Activated naive CD8-positive, alpha-beta T cell (primary cell): ENCODE measurements around the gene ADGRD2.

Source experiments
- H3K27ac Mint-ChIP-seq: one replicate; pipeline ENCODE4 v1.8.0; 2021; ENCODE audit warnings: mixed read lengths
- H3K27me3 Mint-ChIP-seq: one replicate; pipeline ENCODE4 v1.8.0; 2021; ENCODE audit warnings: mixed read lengths
- H3K36me3 Mint-ChIP-seq: one replicate; pipeline ENCODE4 v1.8.0; 2021; ENCODE audit warnings: mixed read lengths
- H3K4me1 Mint-ChIP-seq: one replicate; pipeline ENCODE4 v1.8.0; 2021; ENCODE audit warnings: low read depth, mixed read lengths
- H3K4me3 Mint-ChIP-seq: one replicate; pipeline ENCODE4 v1.8.0; 2021; ENCODE audit warnings: mild to moderate bottlenecking, mixed read lengths
- H3K9me3 Mint-ChIP-seq: one replicate; pipeline ENCODE4 v1.8.0; 2021; ENCODE audit warnings: low read depth, mixed read lengths

Gene ADGRD2

DNA sequence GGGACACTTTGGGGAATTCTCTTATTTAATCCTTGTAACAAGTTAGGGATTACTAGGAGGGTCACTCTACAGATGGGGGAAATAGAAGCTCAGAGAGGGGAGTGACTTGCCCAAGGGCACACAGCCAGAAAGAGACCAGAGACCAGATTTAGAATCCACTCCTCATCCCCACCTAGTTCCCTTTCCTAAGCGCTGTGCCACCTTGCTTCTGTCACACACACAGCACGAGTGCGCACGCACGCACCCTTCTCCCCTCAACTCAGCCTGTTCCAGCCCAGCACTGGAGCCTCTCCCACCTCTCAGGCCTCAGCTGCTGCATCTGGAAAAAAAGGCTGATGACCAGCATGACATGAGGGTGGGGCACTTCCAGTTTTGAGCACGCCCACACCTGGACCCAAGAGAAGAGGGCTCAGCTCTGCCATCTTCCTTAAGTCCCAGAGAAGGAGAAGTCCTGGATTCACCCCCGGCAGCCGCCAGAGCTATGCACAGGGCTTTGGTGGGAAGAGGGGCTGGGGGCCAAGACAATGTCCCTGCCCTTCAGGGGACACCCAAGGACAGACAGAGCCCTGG is 38.5 kb downstream of the ADGRD2 start:
- Mint-ChIP-seq H3K9me3 (no peaks in the 10 kb centered on the region), H3K27me3 (no peaks in the 10 kb centered on the region), H3K4me1 (no peaks in the 10 kb centered on the region), H3K27ac (no peak overlapping the region), H3K36me3 (no peaks in the 10 kb centered on the region), H3K4me3 (no peak overlapping the region)

- H3K4me3 Mint-ChIP-seq: no peak overlapping the region
- no peak overlapping the region for H3K27ac Mint-ChIP-seq
Observed at GRCh38 chr9:124489222-124489621, 39.0 kb downstream of the ADGRD2 start.

GRCh38 chr9:124490004-124490403 is 39.8 kb downstream of the ADGRD2 start:
- no peak overlapping the region for H3K4me3 Mint-ChIP-seq
- H3K9me3 Mint-ChIP-seq: no peaks in the 10 kb centered on the region
- peaks cover 3% of the 10 kb centered on the region for H3K4me1 Mint-ChIP-seq
- H3K27ac Mint-ChIP-seq: no peak overlapping the region
- no peaks in the 10 kb centered on the region for H3K36me3 Mint-ChIP-seq
- no peaks in the 10 kb centered on the region for H3K27me3 Mint-ChIP-seq

More at GRCh38 chr9:124489222-124489621, 39.0 kb downstream of the ADGRD2 start:
- no peaks in the 10 kb centered on the region for H3K27me3 Mint-ChIP-seq
- no peaks in the 10 kb centered on the region for H3K36me3 Mint-ChIP-seq
- no peaks in the 10 kb centered on the region for H3K9me3 Mint-ChIP-seq
- peaks cover 1% of the 10 kb centered on the region for H3K4me1 Mint-ChIP-seq

DNA sequence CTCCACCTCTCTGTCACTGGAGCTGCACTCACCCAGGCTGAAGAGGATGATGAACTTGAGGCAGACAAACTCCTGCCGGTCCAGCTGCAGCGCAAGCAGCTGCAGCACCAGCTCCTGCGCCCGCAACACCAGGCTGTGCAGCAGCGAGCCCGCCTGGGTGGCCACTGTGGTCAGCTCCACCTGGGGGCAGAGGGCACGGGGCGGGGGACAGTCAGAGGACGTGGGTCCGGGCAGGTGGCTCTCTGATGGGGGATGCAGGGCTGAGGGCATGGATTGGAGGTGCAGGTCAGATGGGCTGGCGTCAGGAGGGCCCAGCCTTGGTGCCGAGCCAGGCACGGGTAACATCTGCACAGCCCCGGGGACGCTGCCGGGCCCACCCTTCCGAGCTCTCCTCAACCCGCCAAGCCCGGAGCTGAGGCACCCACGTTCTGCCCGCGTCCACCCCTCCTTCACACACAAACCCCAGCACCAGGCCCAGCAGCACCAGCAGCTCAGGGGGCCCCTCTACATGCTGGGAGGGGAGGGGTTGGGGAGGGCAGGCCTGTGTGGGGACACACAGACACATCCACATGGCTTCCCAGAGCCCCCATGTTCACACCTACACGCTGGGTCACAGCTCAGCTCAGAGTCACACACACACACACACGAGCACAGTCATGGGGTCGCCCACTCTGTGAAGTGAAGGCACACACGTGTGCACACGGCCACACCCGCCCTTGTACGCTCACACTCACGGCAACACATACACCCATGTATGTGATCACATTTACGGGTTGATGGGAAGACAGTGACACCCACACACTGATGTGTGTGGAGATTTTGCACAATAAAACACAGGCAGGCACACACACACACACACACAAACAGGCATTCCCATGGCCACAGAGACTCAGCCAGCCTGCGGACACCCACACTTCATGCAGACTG is 41.1 kb downstream of the ADGRD2 start:
- H3K4me1 Mint-ChIP-seq: peaks cover 12% of the 10 kb centered on the region
- no peak overlapping the region for H3K27ac Mint-ChIP-seq
- H3K36me3 Mint-ChIP-seq: no peaks in the 10 kb centered on the region
- no peaks in the 10 kb centered on the region for H3K9me3 Mint-ChIP-seq
- H3K4me3 Mint-ChIP-seq: no peak overlapping the region
- no peaks in the 10 kb centered on the region for H3K27me3 Mint-ChIP-seq

GRCh38 chr9:124492818-124493217 is 42.6 kb downstream of the ADGRD2 start:
- Mint-ChIP-seq H3K27me3 (no peaks in the 10 kb centered on the region), H3K4me1 (peaks cover 22% of the 10 kb centered on the region), H3K27ac (no peak overlapping the region), H3K9me3 (no peaks in the 10 kb centered on the region), H3K4me3 (no peak overlapping the region), H3K36me3 (no peaks in the 10 kb centered on the region)

GRCh38 chr9:124493218-124493617 is 43.0 kb downstream of the ADGRD2 start:
- no peak overlapping the region for H3K4me3 Mint-ChIP-seq
- peaks cover 24% of the 10 kb centered on the region for H3K4me1 Mint-ChIP-seq
- H3K9me3 Mint-ChIP-seq: no peaks in the 10 kb centered on the region
- H3K27me3 Mint-ChIP-seq: no peaks in the 10 kb centered on the region
- no peak overlapping the region for H3K27ac Mint-ChIP-seq
- no peaks in the 10 kb centered on the region for H3K36me3 Mint-ChIP-seq

DNA sequence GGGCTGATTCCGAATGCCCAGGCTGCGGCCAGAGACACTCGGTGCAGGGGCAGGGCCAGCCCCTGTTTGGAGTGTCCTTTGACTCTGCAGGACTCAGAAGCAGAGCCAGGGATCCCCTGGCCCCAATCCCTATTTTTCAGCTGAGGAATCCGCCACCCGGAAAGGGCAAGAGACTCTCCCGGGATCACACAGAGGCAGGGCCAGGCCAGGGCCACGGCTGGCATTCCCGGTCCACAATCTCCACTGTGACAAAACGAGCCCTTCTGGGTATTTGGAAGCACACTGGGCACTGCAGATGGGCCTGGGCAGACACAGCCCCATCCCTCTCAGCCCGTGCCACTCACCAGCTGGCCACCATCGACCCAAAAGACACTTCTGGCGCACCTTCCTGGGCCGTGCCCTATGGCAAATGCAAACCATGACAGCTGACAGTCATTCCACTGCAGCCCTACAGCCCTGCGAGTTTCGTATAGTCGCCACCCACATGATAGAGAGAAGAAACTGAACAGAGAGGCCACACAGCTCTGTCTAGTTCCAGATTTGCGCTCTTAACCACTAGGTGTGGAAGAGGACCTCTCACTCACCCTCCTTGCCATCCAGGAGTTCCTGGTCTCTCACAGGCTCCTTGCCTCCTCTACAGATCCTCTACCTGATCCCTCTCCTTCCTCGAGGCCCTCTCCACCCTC is 43.7 kb downstream of the ADGRD2 start:
- no peaks in the 10 kb centered on the region for H3K36me3 Mint-ChIP-seq
- peaks cover 24% of the 10 kb centered on the region for H3K4me1 Mint-ChIP-seq
- no peaks in the 10 kb centered on the region for H3K9me3 Mint-ChIP-seq
- H3K4me3 Mint-ChIP-seq: no peak overlapping the region
- H3K27ac Mint-ChIP-seq: no peak overlapping the region
- no peaks in the 10 kb centered on the region for H3K27me3 Mint-ChIP-seq

DNA sequence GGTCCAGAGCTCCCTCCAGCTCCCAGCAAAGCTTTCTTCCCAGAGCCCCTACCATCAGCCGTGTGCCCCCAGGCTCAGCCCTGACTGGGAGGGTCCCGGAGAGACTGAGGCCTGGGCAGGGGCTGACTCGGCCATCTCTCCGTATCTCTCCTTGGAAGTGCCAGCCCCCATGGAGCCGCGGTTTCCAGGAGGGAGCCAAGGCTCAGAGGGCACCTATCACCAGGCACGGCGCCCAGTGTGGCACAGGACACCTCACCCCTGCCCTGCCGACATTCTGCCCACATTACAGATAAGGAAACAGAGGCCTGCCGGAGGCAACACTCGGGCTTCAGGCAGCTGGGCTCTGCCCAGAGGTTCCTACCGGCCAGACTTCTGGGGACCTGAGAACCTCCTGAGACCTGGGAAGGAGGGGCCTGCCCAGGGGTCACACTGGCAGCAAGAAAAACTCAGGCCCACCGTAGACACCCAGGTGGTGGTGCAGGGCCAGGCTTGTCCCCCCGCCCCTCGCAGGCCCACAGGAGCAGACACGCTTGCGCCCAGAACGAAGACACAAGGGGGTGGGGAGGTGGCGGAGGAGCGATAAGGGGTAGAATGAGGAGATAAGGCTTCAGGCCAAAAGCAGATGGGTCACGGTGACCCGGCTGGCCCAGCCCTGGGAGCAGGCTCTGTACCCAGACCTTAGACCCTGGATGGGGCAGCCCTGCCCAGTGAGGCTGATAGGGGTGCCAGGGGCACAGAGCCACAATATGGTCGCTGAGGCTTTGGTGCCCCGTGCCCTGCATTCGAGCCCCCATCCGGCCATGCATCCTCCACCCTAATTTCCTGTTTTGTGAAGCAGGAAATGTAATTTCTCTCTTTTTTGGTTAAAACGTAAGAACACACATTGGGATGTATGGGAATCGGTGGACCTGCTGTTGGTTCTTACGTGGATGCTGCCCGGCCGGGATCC is 45.1 kb downstream of the ADGRD2 start:
- H3K36me3 Mint-ChIP-seq: no peaks in the 10 kb centered on the region
- peaks cover 26% of the 10 kb centered on the region for H3K4me1 Mint-ChIP-seq
- H3K27me3 Mint-ChIP-seq: no peaks in the 10 kb centered on the region
- H3K9me3 Mint-ChIP-seq: no peaks in the 10 kb centered on the region
- H3K4me3 Mint-ChIP-seq: peak overlapping the region; percentile 68
- peak overlapping the region; percentile 50 for H3K27ac Mint-ChIP-seq

GRCh38 chr9:124496075-124496449 is 45.8 kb downstream of the ADGRD2 start:
- no peaks in the 10 kb centered on the region for H3K9me3 Mint-ChIP-seq
- no peaks in the 10 kb centered on the region for H3K36me3 Mint-ChIP-seq
- H3K4me1 Mint-ChIP-seq: peaks cover 27% of the 10 kb centered on the region
- peak overlapping the region; percentile 50 for H3K27ac Mint-ChIP-seq
- H3K4me3 Mint-ChIP-seq: peak overlapping the region; percentile 68
- H3K27me3 Mint-ChIP-seq: peaks cover 2% of the 10 kb centered on the region

DNA sequence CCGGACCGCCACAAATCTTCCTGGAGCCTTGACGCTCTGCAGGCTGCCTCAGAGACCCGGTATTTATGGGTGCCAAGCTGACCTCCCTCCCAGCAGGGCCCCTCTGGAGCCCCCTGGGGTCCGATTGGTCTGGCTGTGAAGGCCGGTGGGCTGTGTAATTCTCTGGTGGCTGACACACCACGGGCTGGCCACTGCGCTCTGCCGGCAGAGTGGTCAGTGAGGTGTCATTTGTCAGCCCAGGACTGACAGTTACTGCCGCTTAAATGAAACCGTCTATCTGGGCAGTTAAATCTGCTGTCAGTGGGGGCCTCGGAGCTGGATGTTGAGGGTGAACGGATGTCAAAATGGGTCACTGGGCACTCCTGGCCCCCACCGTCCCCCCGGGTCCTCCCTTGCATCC is 46.2 kb downstream of the ADGRD2 start:
- H3K27ac Mint-ChIP-seq: no peak overlapping the region
- no peaks in the 10 kb centered on the region for H3K9me3 Mint-ChIP-seq
- no peaks in the 10 kb centered on the region for H3K36me3 Mint-ChIP-seq
- H3K27me3 Mint-ChIP-seq: peaks cover 2% of the 10 kb centered on the region
- peak overlapping the region; percentile 68 for H3K4me3 Mint-ChIP-seq
- peaks cover 27% of the 10 kb centered on the region for H3K4me1 Mint-ChIP-seq

DNA sequence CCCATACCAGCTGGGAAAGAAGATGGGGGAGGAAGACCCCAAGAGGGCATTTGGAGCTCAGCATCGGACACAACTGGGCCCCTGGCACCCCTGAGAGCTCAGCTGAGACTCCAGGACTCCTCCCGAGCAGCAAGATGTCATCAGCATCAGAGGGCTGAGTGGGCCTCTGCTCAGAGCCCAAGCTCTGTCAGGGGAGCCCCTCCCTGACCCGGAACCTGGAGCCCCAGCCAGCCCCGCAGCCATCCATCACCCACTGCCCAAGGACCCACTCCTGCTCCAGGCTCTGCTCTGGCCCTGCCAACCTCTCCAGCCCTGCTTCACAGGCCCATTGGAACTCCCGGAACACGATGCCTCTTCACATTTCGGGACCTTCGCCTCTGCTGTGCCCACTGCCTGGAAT is 47.2 kb downstream of the ADGRD2 start:
- H3K4me1 Mint-ChIP-seq: peaks cover 27% of the 10 kb centered on the region
- no peak overlapping the region for H3K27ac Mint-ChIP-seq
- no peaks in the 10 kb centered on the region for H3K9me3 Mint-ChIP-seq
- H3K36me3 Mint-ChIP-seq: no peaks in the 10 kb centered on the region
- H3K27me3 Mint-ChIP-seq: peaks cover 2% of the 10 kb centered on the region
- H3K4me3 Mint-ChIP-seq: no peak overlapping the region

DNA sequence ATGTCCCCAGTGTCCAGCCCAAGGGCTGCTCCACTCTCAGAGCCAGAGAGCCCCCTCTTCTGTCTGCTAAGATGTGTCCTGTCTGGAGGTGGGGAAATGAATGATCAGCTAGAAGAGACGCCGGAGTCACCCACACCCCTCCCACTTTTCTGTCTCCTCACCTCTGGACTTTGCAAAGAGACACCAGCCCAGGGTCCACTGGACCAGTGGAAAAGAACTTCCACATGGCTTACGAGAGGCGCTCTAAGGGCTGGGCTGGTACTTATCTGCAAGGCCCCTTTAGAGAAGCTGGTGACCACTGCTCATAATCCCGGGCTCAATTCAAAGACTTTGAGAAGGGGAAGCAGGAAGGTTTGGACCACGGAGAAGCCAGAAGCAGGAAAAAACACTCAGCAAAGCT is 47.8 kb downstream of the ADGRD2 start:
- H3K9me3 Mint-ChIP-seq: no peaks in the 10 kb centered on the region
- peaks cover 2% of the 10 kb centered on the region for H3K27me3 Mint-ChIP-seq
- peaks cover 27% of the 10 kb centered on the region for H3K4me1 Mint-ChIP-seq
- H3K4me3 Mint-ChIP-seq: no peak overlapping the region
- H3K27ac Mint-ChIP-seq: no peak overlapping the region
- H3K36me3 Mint-ChIP-seq: no peaks in the 10 kb centered on the region

DNA sequence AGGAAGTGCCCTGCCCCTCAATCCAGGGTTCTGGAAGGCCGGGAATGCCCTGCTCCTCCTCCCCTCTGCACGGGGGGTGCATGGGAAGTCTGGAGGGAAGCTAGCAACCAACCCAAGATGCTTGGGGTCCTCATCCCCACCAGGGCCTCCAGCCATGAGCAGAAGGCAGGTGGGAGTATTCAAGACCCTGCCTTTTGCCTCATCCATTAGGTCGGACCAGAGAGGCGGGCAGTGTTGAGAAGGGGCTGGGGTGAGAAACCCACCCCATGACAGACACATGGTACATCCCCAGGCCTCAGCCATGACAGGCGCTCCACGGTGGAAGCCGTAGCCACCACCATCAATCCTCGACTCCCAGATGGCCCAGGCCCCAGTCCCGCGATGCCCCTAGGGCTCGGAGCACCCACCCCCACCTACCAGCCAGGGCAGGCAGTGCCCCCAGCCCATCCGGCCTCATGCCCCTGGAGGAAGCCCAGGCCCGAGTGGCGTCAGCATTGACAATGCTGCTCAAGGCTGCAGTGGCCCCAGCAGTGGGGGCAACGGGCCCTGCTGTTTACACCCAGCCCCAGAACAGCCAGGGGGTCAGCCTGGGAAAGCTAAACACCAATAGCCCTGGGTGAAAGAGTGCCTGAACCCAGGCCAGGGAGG is 48.4 kb downstream of the ADGRD2 start:
- Mint-ChIP-seq H3K27ac (no peak overlapping the region), H3K4me1 (peaks cover 27% of the 10 kb centered on the region), H3K27me3 (peaks cover 2% of the 10 kb centered on the region), H3K9me3 (no peaks in the 10 kb centered on the region), H3K4me3 (no peak overlapping the region), H3K36me3 (no peaks in the 10 kb centered on the region)

DNA sequence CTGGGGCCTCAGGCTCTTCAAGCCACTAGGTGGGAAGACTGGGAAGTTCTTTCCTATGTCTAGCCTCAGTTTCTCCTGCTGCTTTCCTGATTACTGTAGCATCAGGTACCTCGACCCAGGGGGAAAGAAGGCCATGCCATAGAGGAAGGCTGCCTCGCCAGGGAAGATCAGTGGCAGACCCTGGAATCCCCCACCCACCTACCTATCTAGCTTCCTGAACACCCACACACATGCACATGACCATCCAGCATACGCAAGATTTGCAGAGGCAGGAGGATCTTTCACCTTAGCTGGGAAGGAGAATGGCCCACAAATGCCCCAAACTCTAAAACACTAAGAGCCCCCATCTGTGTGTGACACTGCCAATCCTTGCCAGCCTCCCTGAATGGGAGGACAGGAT is 49.0 kb downstream of the ADGRD2 start:
- no peaks in the 10 kb centered on the region for H3K36me3 Mint-ChIP-seq
- no peak overlapping the region for H3K4me3 Mint-ChIP-seq

More for the DNA sequence above, 49.0 kb downstream of the ADGRD2 start:
- Mint-ChIP-seq H3K4me1 (peaks cover 30% of the 10 kb centered on the region), H3K9me3 (no peaks in the 10 kb centered on the region), H3K27ac (no peak overlapping the region), H3K27me3 (peaks cover 6% of the 10 kb centered on the region)
